ENCODE measurements around the gene C16orf96.

Gene C16orf96

GRCh38 chr16:4556112-4556511 is at the start of gene C16orf96:
Gene C16orf96 (plus strand): TSS chr16:4556340. CDS start chr16:4556490, 150 bp downstream.
- peak; percentile 80 for DNase-seq

GRCh38 chr16:4506450-4506849 is 49.7 kb upstream of the C16orf96 start:
- DNase-seq, result peak; percentile 85

- DNase-seq, result no peak
Observed at GRCh38 chr16:4507588-4508345, 48.4 kb upstream of the C16orf96 start.

- DNase-seq, result no peak
Observed at GRCh38 chr16:4508806-4509205, 47.3 kb upstream of the C16orf96 start.

- DNase-seq, result no peak
Observed at GRCh38 chr16:4509420-4509819, 46.7 kb upstream of the C16orf96 start.

- no peak for DNase-seq
Observed at GRCh38 chr16:4510131-4510530, 46.0 kb upstream of the C16orf96 start.

GRCh38 chr16:4510747-4511426 is 45.3 kb upstream of the C16orf96 start:
- no peak for DNase-seq

- peak; percentile 87 for DNase-seq
Observed at GRCh38 chr16:4511441-4512082, 44.6 kb upstream of the C16orf96 start.

- DNase-seq, result no peak
Observed at GRCh38 chr16:4512473-4512872, 43.7 kb upstream of the C16orf96 start.

- no peak for DNase-seq
Observed at GRCh38 chr16:4513086-4513860, 42.9 kb upstream of the C16orf96 start.

- DNase-seq, result no peak
Observed at GRCh38 chr16:4513881-4514280, 42.3 kb upstream of the C16orf96 start.

- no peak for DNase-seq
Observed at GRCh38 chr16:4514606-4515005, 41.5 kb upstream of the C16orf96 start.

- no peak for DNase-seq
Observed at GRCh38 chr16:4515611-4516233, 40.4 kb upstream of the C16orf96 start.

GRCh38 chr16:4517812-4518680 is 38.1 kb upstream of the C16orf96 start:
- DNase-seq, result peak; percentile 90

- DNase-seq, result peak; percentile 37
Observed at GRCh38 chr16:4519274-4520058, 36.7 kb upstream of the C16orf96 start.

GRCh38 chr16:4520913-4521312 is 35.2 kb upstream of the C16orf96 start:
- no peak for DNase-seq

- no peak for DNase-seq
Observed at GRCh38 chr16:4522051-4522581, 34.0 kb upstream of the C16orf96 start.

GRCh38 chr16:4523686-4524085 is 32.5 kb upstream of the C16orf96 start:
- DNase-seq, result peak; percentile 38

GRCh38 chr16:4524571-4524970 is 31.6 kb upstream of the C16orf96 start:
- DNase-seq, result no peak

- DNase-seq, result no peak
Observed at GRCh38 chr16:4525069-4525468, 31.1 kb upstream of the C16orf96 start.

All from islet precursor cell (in vitro differentiated cells).